Measurements from ENCODE around the gene SLC66A2. TPM values are rescaled to one million over a fixed set of nuclear protein-coding genes. Genes with fewer than 3 reads are reported as not detected.

SLC66A2 gene
- total RNA-seq, 2 experiments from 2014 or later: 26.0 to 26.8 TPM

- H3K9me3 Mint-ChIP-seq: peaks cover 21% of the 10 kb centered on the region
- intact Hi-C loops (cut with micrococcal nuclease): no loop called here
- no peak overlapping the region for H3K27ac Mint-ChIP-seq
- H3K4me1 Mint-ChIP-seq (ENCODE audit: low read depth): no peaks in the 10 kb centered on the region
- no peak overlapping the region for H3K4me3 Mint-ChIP-seq
- H3K27me3 Mint-ChIP-seq (ENCODE audit: low read depth): no peaks in the 10 kb centered on the region
- peaks cover 39% of the 10 kb centered on the region for H3K36me3 Mint-ChIP-seq (ENCODE audit: low read depth)
- DNase-seq: no peak
- CTCF ChIA-PET: interaction anchor here (0.6 to 0.7 kb wide), 2 partner anchors 151 to 191 kb away, joined by 3 to 4 read pairs; no protein-coding TSS in a partner anchor
Measured at GRCh38 chr18:79926715-79927606, 24.5 kb downstream of the SLC66A2 start.

- H3K27me3 Mint-ChIP-seq (ENCODE audit: low read depth): no peaks in the 10 kb centered on the region
- peaks cover 38% of the 10 kb centered on the region for H3K36me3 Mint-ChIP-seq (ENCODE audit: low read depth)
- no peak for DNase-seq
- no peak overlapping the region for H3K27ac Mint-ChIP-seq
- CTCF ChIA-PET: interaction anchor here (0.6 to 1.5 kb wide), 2 partner anchors 71 to 150 kb away, joined by 3 to 4 read pairs; no protein-coding TSS in a partner anchor
- intact Hi-C loops (cut with micrococcal nuclease): no loop called here
- peaks cover 19% of the 10 kb centered on the region for H3K9me3 Mint-ChIP-seq
- no peaks in the 10 kb centered on the region for H3K4me1 Mint-ChIP-seq (ENCODE audit: low read depth)
- no peak overlapping the region for H3K4me3 Mint-ChIP-seq
Measured at GRCh38 chr18:79926306-79926705, 25.1 kb downstream of the SLC66A2 start.

GRCh38 chr18:79924814-79925731, 26.4 kb downstream of the SLC66A2 start:
- H3K27ac Mint-ChIP-seq: no peak overlapping the region
- intact Hi-C loops (cut with micrococcal nuclease): no loop called here
- CTCF ChIA-PET: interaction anchor here (1.5 kb wide), 1 partner anchor 72 kb away, joined by 3 read pairs; no protein-coding TSS in a partner anchor
- H3K4me3 Mint-ChIP-seq: no peak overlapping the region
- no peaks in the 10 kb centered on the region for H3K27me3 Mint-ChIP-seq (ENCODE audit: low read depth)
- peaks cover 14% of the 10 kb centered on the region for H3K9me3 Mint-ChIP-seq
- peaks cover 31% of the 10 kb centered on the region for H3K36me3 Mint-ChIP-seq (ENCODE audit: low read depth)
- H3K4me1 Mint-ChIP-seq (ENCODE audit: low read depth): no peaks in the 10 kb centered on the region
- no peak for DNase-seq

GRCh38 chr18:79923896-79924585, 27.4 kb downstream of the SLC66A2 start:
- intact Hi-C loops (cut with micrococcal nuclease): no loop called here
- no peak overlapping the region for H3K27ac Mint-ChIP-seq
- H3K4me1 Mint-ChIP-seq (ENCODE audit: low read depth): no peaks in the 10 kb centered on the region
- CTCF ChIA-PET: no interaction called here
- H3K36me3 Mint-ChIP-seq (ENCODE audit: low read depth): peaks cover 21% of the 10 kb centered on the region
- no peaks in the 10 kb centered on the region for H3K27me3 Mint-ChIP-seq (ENCODE audit: low read depth)
- H3K9me3 Mint-ChIP-seq: peaks cover 4% of the 10 kb centered on the region
- no peak for DNase-seq
- no peak overlapping the region for H3K4me3 Mint-ChIP-seq

- DNase-seq: no peak
- intact Hi-C loops (cut with micrococcal nuclease): no loop called here
- H3K36me3 Mint-ChIP-seq (ENCODE audit: low read depth): peaks cover 13% of the 10 kb centered on the region
- no peak overlapping the region for H3K4me3 Mint-ChIP-seq
- H3K4me1 Mint-ChIP-seq (ENCODE audit: low read depth): no peaks in the 10 kb centered on the region
- CTCF ChIA-PET: no interaction called here
- no peaks in the 10 kb centered on the region for H3K27me3 Mint-ChIP-seq (ENCODE audit: low read depth)
- H3K9me3 Mint-ChIP-seq: no peaks in the 10 kb centered on the region
- no peak overlapping the region for H3K27ac Mint-ChIP-seq
Measured at GRCh38 chr18:79922971-79923411, 28.5 kb downstream of the SLC66A2 start.

GRCh38 chr18:79921984-79922965, 29.2 kb downstream of the SLC66A2 start:
- Mint-ChIP-seq H3K36me3 (ENCODE audit: low read depth) (peaks cover 13% of the 10 kb centered on the region), H3K27ac (no peak overlapping the region), H3K27me3 (ENCODE audit: low read depth) (no peaks in the 10 kb centered on the region), H3K9me3 (no peaks in the 10 kb centered on the region), H3K4me1 (ENCODE audit: low read depth) (no peaks in the 10 kb centered on the region), H3K4me3 (no peak overlapping the region)
- no peak for DNase-seq
- CTCF ChIA-PET: no interaction called here
- intact Hi-C loops (cut with micrococcal nuclease): no loop called here

GRCh38 chr18:79919089-79919488, 32.4 kb downstream of the SLC66A2 start:
- peaks cover 22% of the 10 kb centered on the region for H3K36me3 Mint-ChIP-seq (ENCODE audit: low read depth)
- no peaks in the 10 kb centered on the region for H3K9me3 Mint-ChIP-seq
- CTCF ChIA-PET: no interaction called here
- no peak for DNase-seq
- H3K4me3 Mint-ChIP-seq: no peak overlapping the region
- intact Hi-C loops (cut with micrococcal nuclease): no loop called here
- no peaks in the 10 kb centered on the region for H3K27me3 Mint-ChIP-seq (ENCODE audit: low read depth)
- H3K27ac Mint-ChIP-seq: no peak overlapping the region
- H3K4me1 Mint-ChIP-seq (ENCODE audit: low read depth): peaks cover 4% of the 10 kb centered on the region

GRCh38 chr18:79918615-79919011, 32.8 kb downstream of the SLC66A2 start:
- CTCF ChIA-PET: no interaction called here
- DNase-seq: no peak
- H3K4me1 Mint-ChIP-seq (ENCODE audit: low read depth): peaks cover 8% of the 10 kb centered on the region
- intact Hi-C loops (cut with micrococcal nuclease): no loop called here
- H3K36me3 Mint-ChIP-seq (ENCODE audit: low read depth): peaks cover 18% of the 10 kb centered on the region
- H3K9me3 Mint-ChIP-seq: no peaks in the 10 kb centered on the region
- H3K4me3 Mint-ChIP-seq: no peak overlapping the region
- no peaks in the 10 kb centered on the region for H3K27me3 Mint-ChIP-seq (ENCODE audit: low read depth)
- H3K27ac Mint-ChIP-seq: no peak overlapping the region

GRCh38 chr18:79917853-79918614, 33.4 kb downstream of the SLC66A2 start:
- H3K4me1 Mint-ChIP-seq (ENCODE audit: low read depth): peaks cover 13% of the 10 kb centered on the region
- no peaks in the 10 kb centered on the region for H3K9me3 Mint-ChIP-seq
- no peak overlapping the region for H3K27ac Mint-ChIP-seq
- DNase-seq: no peak
- CTCF ChIA-PET: no interaction called here
- peaks cover 20% of the 10 kb centered on the region for H3K36me3 Mint-ChIP-seq (ENCODE audit: low read depth)
- H3K27me3 Mint-ChIP-seq (ENCODE audit: low read depth): no peaks in the 10 kb centered on the region
- H3K4me3 Mint-ChIP-seq: no peak overlapping the region
- intact Hi-C loops (cut with micrococcal nuclease): no loop called here

GRCh38 chr18:79917169-79917852, 34.1 kb downstream of the SLC66A2 start:
- CTCF ChIA-PET: no interaction called here
- Mint-ChIP-seq H3K4me1 (ENCODE audit: low read depth) (peaks cover 20% of the 10 kb centered on the region), H3K27me3 (ENCODE audit: low read depth) (no peaks in the 10 kb centered on the region), H3K9me3 (no peaks in the 10 kb centered on the region), H3K27ac (no peak overlapping the region), H3K4me3 (no peak overlapping the region), H3K36me3 (ENCODE audit: low read depth) (peaks cover 20% of the 10 kb centered on the region)
- no peak for DNase-seq
- intact Hi-C loops (cut with micrococcal nuclease): no loop called here

All from activated naive CD4-positive, alpha-beta T cell treated with anti-CD3 and anti-CD28 coated beads for 36 hours (primary cell).